PC-3 (cell line): ENCODE data around the gene IFI27L2. TPM values are rescaled to one million over a fixed set of nuclear protein-coding genes. Genes with fewer than 3 reads are reported as not detected.

Experiments used
- ATAC-seq: fragments of 200-7000 bp; cut with Tn5 transposase; 2 replicates; pipeline ENCODE4 v1.9.1; 2020; ENCODE audit warnings: mild to moderate bottlenecking, moderate library complexity
- BruUV-seq: library from RNA; stranded (reverse); fragments of 400-500 nt; replicated peaks from 2 replicates; lab custom pipeline; 2021; lab: Mats Ljungman, UMichigan
- CTCF ChIA-PET: fragments of 300-600 bp; sonication (Branson Sonifier 250); formaldehyde crosslinking; loops from one replicate; lab custom pipeline; 2022; ENCODE audit warnings: antibody characterized with exemption; lab: Charles Lee
- POLR2A ChIA-PET: fragments of 300-600 bp; sonication (Branson Sonifier 250); formaldehyde crosslinking; loops from one replicate; lab custom pipeline; 2022; ENCODE audit warnings: antibody characterized with exemption; ENCODE audit not compliant: unreplicated experiment; lab: Charles Lee
- DNase-seq: peaks from one replicate; pipeline ENCODE4 v3.0.0-alpha.2; 2015
- H2AFZ ChIP-seq: fragments of 300-600 bp; sonication (generic); 2 replicates; pipeline ENCODE4 v1.6.0; 2016; ENCODE audit warnings: antibody characterized with exemption, low read length
- H3F3A ChIP-seq: fragments of 300-600 bp; sonication (generic); one replicate; pipeline ENCODE4 v1.6.0; 2017; ENCODE audit warnings: antibody characterized with exemption, low read length, control low read depth, mild to moderate bottlenecking; ENCODE audit not compliant: unreplicated experiment
- H3K27ac ChIP-seq: fragments of 300-600 bp; sonication (generic); 2 replicates; pipeline ENCODE4 v1.5.1; 2016; ENCODE audit warnings: mild to moderate bottlenecking, low read length
- H3K27me3 ChIP-seq: fragments of 300-600 bp; sonication (generic); 2 replicates; pipeline ENCODE4 v1.6.1; 2016; ENCODE audit warnings: low read length, mixed read lengths
- H3K36me3 ChIP-seq: fragments of 300-600 bp; sonication (generic); 2 replicates; pipeline ENCODE4 v1.6.1; 2016; ENCODE audit warnings: low read depth, mixed run types, low read length, mixed read lengths
- H3K4me1 ChIP-seq: fragments of 300-600 bp; sonication (generic); 2 replicates; pipeline ENCODE4 v1.5.1; 2016; ENCODE audit warnings: low read length; ENCODE audit not compliant: insufficient read depth
- H3K4me2 ChIP-seq: fragments of 300-600 bp; sonication (generic); 2 replicates; pipeline ENCODE4 v1.6.0; 2016; ENCODE audit warnings: low read length
- H3K4me3 ChIP-seq: fragments of 300-600 bp; sonication (generic); 2 replicates; pipeline ENCODE4 v1.5.1; 2016; ENCODE audit warnings: mild to moderate bottlenecking, low read length, mixed read lengths
- H3K79me2 ChIP-seq: fragments of 300-600 bp; sonication (generic); 2 replicates; pipeline ENCODE4 v1.6.1; 2017; ENCODE audit warnings: low read length, mixed read lengths
- H3K9ac ChIP-seq: fragments of 300-600 bp; sonication (generic); 2 replicates; pipeline ENCODE4 v1.6.0; 2016; ENCODE audit warnings: mild to moderate bottlenecking, low read length
- H3K9me2 ChIP-seq: fragments of 300-600 bp; sonication (generic); replicated peaks from 2 replicates; pipeline ENCODE4 v1.6.1; 2016; ENCODE audit warnings: mixed run types, low read length, mixed read lengths
- H3K9me3 ChIP-seq: fragments of 300-600 bp; sonication (generic); 2 replicates; pipeline ENCODE4 v1.6.1; 2016; ENCODE audit warnings: low read length, mixed read lengths
- H4K20me1 ChIP-seq: fragments of 300-600 bp; sonication (generic); 2 replicates; pipeline ENCODE4 v1.6.1; 2016; ENCODE audit warnings: low read length, mixed read lengths
- EZH2 ChIP-seq: fragments of 300-600 bp; sonication (generic); IDR thresholded peaks from one replicate; pipeline ENCODE4 v1.6.1; 2017; ENCODE audit warnings: antibody characterized with exemption, mild to moderate bottlenecking, low read length; ENCODE audit not compliant: unreplicated experiment
- EZH2phosphoT487 ChIP-seq: fragments of 300-600 bp; sonication (generic); IDR thresholded peaks from 2 replicates; pipeline ENCODE4 v1.6.1; 2018; ENCODE audit warnings: mild to moderate bottlenecking, antibody characterized with exemption, low read length, borderline replicate concordance
- intact Hi-C: fragments of 100-400 bp; cut with micrococcal nuclease; formaldehyde crosslinking; loops from 2 replicates; pipeline ENCODE4 v1.9.0; 2023
- total RNA-seq: library from RNA; depleted of rRNA; stranded (reverse); fragments of >200 nt; gene quantifications from 2 replicates; pipeline ENCODE4 v1.2.3, GENCODE V29; 2014
- TF ChIP-seq, protein P1 (sequence below): fragments of 300-600 bp; sonication (generic); conservative IDR thresholded peaks from 2 replicates; pipeline ENCODE4 v1.5.1; 2017; ENCODE audit warnings: antibody characterized with exemption, low read depth, mild to moderate bottlenecking, low read length

IFI27L2 gene
- total RNA-seq, 1 experiment from 2014 or later = 42.7 TPM

DNA sequence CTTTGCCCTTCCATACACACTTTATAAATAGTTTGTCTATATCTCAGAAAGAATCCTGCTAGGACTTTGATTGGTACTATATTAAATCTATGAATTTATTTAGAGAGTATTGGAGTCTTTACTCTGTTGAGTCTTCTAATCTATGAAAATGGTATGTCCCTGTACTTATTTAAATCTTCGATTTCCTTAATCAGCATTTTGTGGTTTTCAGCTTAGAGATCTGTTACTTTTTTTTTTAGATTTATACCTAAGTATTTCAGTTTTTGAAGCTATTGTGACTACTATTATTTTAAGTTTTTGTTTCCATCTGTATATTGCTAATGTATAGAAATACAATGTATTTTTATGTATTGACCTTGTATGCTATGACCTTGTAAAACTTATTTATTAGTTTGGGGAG lies 13.4 kb upstream of the IFI27L2 start:
- Histone ChIP-seq H3K27ac (no peak overlapping the region), H3K4me3 (no peak overlapping the region)
- CTCF ChIA-PET = interaction anchor here (0.6 to 0.9 kb wide), 2 partner anchors 10 to 107 kb away, joined by 3 read pairs; no protein-coding TSS in a partner anchor

DNA sequence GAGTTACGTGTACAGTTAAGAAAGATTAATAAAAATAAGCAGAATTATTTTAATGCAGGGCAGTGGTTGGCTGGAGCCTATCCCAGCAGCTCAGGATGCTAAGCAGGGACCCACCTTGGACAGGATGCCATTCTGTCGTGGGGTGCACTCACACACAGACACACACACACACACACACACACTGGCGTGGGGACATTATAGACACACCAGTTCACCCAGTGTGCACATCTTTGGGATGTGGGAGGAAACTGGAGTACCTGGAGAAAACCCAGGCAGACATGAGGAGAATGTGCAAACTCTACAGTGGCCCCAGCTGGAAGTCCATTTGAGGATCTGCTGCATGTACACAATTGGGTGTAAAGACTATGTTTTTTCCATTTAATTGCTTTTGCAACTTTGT lies 12.8 kb upstream of the IFI27L2 start:
- POLR2A ChIA-PET = no interaction called here
- no peaks in the 10 kb centered on the region for H3K4me1 ChIP-seq
- H2AFZ ChIP-seq = no peak overlapping the region
- H3K9me3 ChIP-seq = no peaks in the 10 kb centered on the region
- no peak for TF ChIP-seq EZH2phosphoT487
- TF ChIP-seq, protein P1, sequence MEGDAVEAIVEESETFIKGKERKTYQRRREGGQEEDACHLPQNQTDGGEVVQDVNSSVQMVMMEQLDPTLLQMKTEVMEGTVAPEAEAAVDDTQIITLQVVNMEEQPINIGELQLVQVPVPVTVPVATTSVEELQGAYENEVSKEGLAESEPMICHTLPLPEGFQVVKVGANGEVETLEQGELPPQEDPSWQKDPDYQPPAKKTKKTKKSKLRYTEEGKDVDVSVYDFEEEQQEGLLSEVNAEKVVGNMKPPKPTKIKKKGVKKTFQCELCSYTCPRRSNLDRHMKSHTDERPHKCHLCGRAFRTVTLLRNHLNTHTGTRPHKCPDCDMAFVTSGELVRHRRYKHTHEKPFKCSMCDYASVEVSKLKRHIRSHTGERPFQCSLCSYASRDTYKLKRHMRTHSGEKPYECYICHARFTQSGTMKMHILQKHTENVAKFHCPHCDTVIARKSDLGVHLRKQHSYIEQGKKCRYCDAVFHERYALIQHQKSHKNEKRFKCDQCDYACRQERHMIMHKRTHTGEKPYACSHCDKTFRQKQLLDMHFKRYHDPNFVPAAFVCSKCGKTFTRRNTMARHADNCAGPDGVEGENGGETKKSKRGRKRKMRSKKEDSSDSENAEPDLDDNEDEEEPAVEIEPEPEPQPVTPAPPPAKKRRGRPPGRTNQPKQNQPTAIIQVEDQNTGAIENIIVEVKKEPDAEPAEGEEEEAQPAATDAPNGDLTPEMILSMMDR = no peak
- no peak for TF ChIP-seq EZH2
- H4K20me1 ChIP-seq = no peaks in the 10 kb centered on the region
- H3K27me3 ChIP-seq = 0 out of 2 replicates have a peak, but pooled peaks cover 4% of the 10 kb centered on the region
- CTCF ChIA-PET = interaction anchor here (0.9 kb wide), 1 partner anchor 10 kb away, joined by 3 read pairs; no protein-coding TSS in a partner anchor
- H3K4me2 ChIP-seq = no peak overlapping the region
- no peak overlapping the region for H3K27ac ChIP-seq
- no peak overlapping the region for H3K9ac ChIP-seq
- DNase-seq (no peak), ATAC-seq (no peak)
- H3K79me2 ChIP-seq = no peaks in the 10 kb centered on the region
- no TSS peak for BruUV-seq
- no peak overlapping the region for H3K4me3 ChIP-seq
- intact Hi-C loops = no loop called here
- H3K36me3 ChIP-seq = no peaks in the 10 kb centered on the region
- H3F3A ChIP-seq = no peaks in the 10 kb centered on the region
- H3K9me2 ChIP-seq = no peaks in the 10 kb centered on the region

More for the DNA sequence above, 13.4 kb upstream of the IFI27L2 start:
- TF ChIP-seq EZH2phosphoT487 (no peak), EZH2 (no peak)
- TF ChIP-seq, protein P1 = no peak
- POLR2A ChIA-PET = no interaction called here
- no peaks in the 10 kb centered on the region for H4K20me1 ChIP-seq
- H3K27me3 ChIP-seq = 0 out of 2 replicates have a peak, but pooled peaks cover 4% of the 10 kb centered on the region
- no peaks in the 10 kb centered on the region for H3K36me3 ChIP-seq
- DNase-seq (no peak), ATAC-seq (no peak)
- no TSS peak for BruUV-seq
- intact Hi-C loops = no loop called here
- no peak overlapping the region for H3K4me2 ChIP-seq
- no peaks in the 10 kb centered on the region for H3K9me2 ChIP-seq
- no peak overlapping the region for H2AFZ ChIP-seq
- H3K79me2 ChIP-seq = no peaks in the 10 kb centered on the region
- no peaks in the 10 kb centered on the region for H3K9me3 ChIP-seq
- H3K9ac ChIP-seq = no peak overlapping the region
- no peaks in the 10 kb centered on the region for H3K4me1 ChIP-seq
- no peaks in the 10 kb centered on the region for H3F3A ChIP-seq

DNA sequence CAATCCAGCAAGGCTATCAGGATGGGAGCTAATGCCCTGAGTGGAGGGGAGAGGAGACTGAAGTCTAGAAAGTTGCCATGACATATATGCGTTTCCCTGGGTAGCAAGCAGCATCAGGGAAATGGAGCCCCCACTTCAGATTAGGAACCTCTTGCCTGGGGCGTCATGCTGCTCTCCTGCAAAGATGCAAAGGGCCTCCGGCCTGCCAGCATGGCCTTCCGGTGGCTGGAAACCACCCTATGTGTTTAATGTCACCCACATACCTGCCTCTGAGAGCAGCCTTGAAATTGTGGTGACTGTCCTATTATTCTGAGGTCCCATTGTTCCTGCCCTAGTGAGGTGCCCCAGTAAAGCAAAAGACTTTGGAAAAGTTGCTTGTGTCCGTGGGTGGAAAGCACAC lies 10.0 kb upstream of the IFI27L2 start:
- no peaks in the 10 kb centered on the region for H3F3A ChIP-seq
- TF ChIP-seq EZH2 (no peak), EZH2phosphoT487 (no peak)
- TF ChIP-seq, protein P1 = no peak
- ChIA-PET CTCF (no interaction called here), POLR2A (no interaction called here)
- DNase-seq (no peak), ATAC-seq (no peak)
- 0 out of 2 replicates have a peak, but pooled peaks cover 4% of the 10 kb centered on the region for H3K27me3 ChIP-seq
- BruUV-seq = no TSS peak
- H3K79me2 ChIP-seq = no peaks in the 10 kb centered on the region
- no peak overlapping the region for H3K27ac ChIP-seq
- no peaks in the 10 kb centered on the region for H4K20me1 ChIP-seq
- H3K9ac ChIP-seq = no peak overlapping the region
- H3K9me2 ChIP-seq = no peaks in the 10 kb centered on the region
- H3K9me3 ChIP-seq = no peaks in the 10 kb centered on the region
- no peaks in the 10 kb centered on the region for H3K4me1 ChIP-seq
- intact Hi-C loops = no loop called here
- H3K36me3 ChIP-seq = no peaks in the 10 kb centered on the region
- no peak overlapping the region for H3K4me2 ChIP-seq
- H3K4me3 ChIP-seq = no peak overlapping the region
- no peak overlapping the region for H2AFZ ChIP-seq
